Fibroblast of peridontal ligament (primary cell): Measurements from ENCODE around the gene GFER.
A peak's percentile ranks its signal among the peaks of the same experiment; 100 is the strongest.
"Not testable (repeated sequence)": the region's sequence is repeated elsewhere in the genome, so short reads cannot be mapped to it uniquely, and the experiment has no call there.

Experiments
- DNase-seq: peaks from one replicate; pipeline ENCODE4 v3.0.0-alpha.2; 2010; ENCODE audit errors: extremely low read depth

Gene GFER

DNA sequence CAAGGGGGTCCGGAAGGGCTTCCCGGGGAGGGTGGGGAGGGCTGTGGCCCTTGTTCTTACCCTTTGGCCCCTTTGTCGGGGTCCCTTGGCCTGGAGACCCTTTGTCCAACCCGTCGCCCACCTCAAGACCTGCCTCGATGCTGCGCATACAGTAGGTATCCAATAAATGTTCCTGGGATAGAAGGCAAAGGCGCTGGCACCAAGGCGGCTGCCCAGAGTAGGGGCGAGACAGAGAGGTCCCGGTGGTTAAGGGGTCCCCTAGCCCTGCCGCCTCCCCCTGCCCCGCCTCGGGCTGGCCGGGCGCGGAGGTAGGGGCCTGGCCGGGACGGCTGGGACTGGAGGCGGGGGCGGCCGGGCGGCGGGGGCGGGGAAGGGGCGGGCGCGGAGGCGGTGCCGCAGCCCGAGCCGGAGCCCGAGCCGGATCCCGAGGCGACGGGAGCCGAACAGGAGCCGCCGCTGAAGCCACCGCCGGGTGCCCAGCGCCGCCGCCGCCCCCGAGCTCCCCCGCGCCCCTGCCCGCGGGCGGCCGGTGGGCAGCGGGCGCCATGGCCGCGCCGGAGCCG, 42.5 kb downstream of the GFER start, which contains the start of gene NHERF2:
Gene NHERF2 (plus strand): TSS at position 442 of the 563 bp plus-strand sequence. CDS start 104 bp downstream, at position 546.
- DNase-seq: no peak

DNA sequence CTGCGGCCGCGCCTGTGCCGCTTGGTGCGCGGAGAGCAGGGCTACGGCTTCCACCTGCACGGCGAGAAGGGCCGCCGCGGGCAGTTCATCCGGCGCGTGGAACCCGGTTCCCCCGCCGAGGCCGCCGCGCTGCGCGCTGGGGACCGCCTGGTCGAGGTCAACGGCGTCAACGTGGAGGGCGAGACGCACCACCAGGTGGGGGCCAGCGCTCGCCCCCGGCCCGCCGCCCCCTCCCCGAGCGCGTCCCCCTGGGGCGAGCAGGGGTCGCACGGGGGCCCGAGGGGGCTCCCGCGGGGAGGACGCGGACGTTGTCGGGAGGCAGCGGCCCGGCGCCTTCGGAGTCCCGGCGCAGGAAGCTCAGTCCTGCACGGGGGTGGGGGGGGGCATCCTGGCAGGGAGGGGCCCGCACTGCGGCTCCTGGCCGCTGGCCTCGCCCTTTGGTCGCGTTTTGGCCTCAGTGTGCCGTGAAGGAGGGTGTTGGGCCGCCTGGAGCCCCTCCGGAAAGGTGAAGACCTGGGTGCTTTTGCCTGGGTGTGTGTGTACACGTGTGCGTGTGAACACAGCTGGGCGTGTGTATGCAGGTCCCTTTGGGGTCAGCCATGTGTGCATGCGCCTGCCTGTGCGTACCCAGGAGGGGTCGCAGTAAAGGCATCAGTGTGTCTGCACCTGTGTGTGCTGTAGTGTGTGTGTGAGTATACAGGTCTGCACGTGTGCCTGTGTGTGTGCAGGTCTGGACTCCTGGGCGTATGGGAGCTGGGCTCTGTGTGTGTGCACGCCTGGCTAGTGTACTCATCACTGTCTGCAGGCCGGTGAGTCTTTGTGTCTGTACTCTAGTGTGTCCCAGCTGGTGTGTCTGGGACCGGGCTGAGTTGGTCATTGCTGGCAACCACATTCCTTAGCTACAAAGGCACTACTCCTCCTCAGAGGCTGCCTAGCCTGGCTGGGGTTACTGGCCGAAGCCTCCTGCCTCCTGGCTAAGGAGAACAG, 43.3 kb downstream of the GFER start:
- DNase-seq: no peak

DNA sequence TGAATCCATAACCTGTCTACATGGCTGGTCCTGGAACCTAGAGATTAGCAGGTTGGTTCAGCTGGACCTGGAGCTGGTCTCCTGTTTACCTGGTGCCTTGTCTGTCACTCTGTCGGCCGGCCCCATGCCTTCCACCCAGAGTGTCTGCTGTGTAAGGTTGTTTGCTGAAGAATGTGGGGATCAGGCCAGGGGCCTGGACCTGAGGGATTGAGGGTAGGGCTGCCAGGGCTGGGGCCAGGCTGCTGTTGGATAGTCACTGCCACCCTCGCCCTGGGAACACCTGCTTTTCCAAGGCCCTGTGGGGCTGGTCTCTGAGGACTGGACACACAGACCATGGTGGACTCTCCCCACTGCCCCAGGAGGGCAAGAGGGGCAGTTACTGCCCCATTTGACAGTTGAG, 44.2 kb downstream of the GFER start:
- no peak for DNase-seq

DNA sequence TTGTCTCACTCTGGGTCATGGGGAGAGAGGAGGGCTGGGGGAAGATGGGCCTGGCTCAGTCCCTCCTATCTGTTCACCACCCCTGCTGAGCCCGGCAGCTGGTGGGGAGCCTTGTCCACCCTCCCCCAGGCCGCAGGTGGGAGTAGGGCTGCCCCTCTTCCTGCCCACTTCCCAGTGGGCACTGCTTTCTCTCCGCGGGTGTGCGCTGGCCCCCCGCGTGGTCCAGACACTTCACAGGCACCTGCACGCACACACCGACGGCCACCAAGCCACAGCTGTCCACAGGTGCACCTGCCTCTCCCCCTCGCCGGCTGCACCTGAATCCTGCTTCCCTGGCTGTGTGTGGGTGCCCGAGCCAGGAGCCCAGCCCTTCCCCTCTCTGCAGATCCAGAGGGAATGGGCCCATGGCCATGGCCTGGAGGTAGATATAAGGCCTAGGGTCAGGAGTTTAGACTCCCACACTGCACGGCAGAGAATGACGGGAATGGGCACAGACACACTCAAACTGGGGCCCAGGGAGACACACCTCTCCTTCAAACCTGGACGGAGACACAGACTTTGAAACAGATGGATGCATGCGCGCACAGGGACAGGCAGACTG, 44.7 kb downstream of the GFER start:
- no peak for DNase-seq

DNA sequence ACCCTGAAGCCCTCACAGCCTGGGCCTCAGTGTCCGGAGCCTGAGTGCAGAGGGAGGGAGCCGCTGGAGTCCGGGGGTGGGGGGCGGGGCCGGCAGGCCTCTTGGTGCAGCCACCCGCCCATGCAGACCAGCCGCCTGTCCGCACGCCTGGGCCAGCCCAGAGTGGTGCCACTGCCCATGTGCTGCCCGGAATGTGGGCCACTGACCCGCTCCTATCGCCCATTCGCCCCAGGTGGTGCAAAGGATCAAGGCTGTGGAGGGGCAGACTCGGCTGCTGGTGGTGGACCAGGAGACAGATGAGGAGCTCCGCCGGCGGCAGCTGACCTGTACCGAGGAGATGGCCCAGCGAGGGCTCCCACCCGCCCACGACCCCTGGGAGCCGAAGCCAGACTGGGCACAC, 45.4 kb downstream of the GFER start:
- DNase-seq: no peak

DNA sequence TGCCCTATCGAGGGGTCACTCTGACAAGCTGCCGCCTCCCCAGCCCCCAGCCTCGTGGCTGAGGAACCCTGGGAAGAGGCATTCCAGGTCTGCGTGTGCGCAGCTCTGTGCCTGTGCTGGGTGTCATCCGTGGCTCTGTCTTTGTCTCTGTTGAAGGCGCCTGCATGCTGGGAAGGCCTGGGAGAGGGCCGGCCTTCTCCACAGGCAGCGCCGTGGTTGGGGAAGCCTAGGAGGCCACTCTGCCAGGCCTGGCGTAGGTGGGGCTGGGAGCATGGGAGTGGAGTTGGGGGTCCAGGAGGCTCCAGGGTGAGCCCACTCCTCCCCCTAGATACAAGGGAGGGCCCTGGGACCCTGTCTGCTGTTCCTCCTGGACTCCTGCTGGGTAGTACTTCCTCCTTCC, 46.0 kb downstream of the GFER start:
- no peak for DNase-seq

DNA sequence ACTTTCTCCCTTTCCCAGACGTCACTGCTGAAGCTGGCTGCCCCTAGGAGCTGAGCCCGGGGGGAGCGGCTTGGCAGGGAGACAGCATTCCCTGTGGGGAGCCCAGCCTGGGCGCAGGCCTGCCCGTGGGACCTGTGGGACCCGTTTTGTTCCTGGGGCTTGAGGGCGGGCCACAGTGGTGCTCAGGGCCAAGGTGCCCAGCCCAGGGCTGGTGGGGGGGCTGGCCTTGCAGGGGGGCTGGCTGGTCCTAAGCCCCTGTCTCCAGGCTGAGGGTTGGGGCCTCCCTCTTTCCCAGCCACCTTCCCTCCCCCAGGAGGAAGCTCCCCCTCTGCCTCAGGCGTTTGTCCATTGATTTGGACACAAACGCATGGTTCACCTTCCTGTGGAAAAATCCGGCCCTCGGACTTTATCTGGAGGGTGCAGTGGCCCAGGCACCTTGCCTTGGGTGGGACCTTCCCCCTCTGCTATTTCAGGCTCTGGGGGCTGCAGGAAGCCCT, 47.1 kb downstream of the GFER start:
- DNase-seq: no peak

DNA sequence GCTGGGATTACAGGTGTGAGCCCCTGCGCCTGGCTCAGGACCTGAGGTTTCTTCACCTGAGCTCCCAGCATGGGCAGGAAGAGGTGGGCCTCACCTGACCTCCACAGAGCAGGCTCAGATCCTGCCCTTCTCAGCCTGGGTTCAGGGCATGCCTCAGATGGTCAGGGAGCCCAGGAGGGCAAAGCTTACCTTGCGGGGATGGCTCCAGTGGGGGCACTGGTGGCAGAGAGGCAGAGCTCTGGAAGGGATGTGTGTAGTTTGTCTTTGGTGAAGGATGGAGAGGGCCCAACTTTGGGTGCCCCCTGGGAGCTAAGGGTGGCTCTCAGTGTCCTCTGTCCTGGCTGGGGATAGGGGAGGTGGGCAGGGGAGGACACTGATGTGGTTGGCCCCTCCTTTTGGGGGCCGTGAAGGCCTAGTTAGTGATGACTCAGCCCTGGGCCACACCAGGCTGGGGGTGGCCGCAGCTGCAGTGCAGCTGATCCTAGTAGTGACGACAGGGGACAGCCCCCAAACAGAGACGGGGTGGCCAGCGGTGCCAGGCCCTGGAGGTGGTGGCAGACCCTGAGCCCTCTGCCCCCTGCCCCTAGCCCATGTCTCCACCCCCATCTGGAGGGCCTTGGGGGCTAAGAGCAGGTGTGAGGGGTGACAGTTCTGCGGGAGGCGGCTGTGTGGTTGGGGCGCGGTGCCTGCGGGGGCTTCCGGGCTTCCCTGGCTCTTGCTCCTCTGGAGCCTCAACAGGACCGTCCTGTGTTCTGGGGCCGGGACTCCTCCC, 48.5 kb downstream of the GFER start:
- DNase-seq: no peak

DNA sequence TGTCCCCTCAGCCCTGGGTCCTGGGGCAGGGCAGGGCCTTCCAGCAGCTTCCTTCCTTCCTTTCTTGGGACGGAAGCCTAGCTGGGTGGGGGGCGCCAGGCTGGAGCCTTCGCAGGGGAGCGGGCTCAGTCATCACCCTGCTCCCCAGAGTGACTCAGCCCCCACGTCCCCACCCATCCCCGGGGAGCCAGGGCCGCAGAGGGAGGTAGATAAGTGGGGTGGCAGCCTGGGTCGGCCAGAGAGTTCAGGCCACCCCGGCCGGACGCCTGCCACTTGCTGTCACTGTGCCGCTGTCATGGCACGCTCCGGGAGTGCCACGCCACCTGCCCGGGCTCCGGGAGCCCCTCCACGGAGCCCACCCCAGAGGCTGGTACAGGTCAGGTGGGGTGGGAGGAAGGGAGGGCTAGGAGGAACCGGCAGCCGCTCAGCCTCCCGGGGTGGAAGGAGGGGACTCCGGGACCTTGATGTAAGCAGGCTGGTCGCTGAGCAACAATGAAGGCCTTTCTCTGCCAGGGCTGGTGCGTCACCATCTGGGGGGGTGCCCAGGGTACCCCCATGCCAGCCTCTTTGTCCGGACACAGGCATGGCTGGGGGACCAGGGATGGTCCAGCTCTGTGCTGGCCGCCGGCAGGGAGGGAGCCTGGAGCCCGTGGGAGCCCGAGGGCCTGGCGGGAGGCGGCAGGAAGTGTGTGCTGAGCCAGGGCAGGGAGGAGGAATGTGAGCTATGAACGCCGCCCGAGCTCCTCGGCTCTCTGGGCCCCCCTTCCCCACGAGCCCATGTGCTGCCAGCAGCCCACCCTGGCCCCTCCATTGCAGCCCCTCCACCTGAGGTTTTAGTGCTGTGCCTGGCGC, 49.3 kb downstream of the GFER start:
- DNase-seq: peak; percentile 56

DNA sequence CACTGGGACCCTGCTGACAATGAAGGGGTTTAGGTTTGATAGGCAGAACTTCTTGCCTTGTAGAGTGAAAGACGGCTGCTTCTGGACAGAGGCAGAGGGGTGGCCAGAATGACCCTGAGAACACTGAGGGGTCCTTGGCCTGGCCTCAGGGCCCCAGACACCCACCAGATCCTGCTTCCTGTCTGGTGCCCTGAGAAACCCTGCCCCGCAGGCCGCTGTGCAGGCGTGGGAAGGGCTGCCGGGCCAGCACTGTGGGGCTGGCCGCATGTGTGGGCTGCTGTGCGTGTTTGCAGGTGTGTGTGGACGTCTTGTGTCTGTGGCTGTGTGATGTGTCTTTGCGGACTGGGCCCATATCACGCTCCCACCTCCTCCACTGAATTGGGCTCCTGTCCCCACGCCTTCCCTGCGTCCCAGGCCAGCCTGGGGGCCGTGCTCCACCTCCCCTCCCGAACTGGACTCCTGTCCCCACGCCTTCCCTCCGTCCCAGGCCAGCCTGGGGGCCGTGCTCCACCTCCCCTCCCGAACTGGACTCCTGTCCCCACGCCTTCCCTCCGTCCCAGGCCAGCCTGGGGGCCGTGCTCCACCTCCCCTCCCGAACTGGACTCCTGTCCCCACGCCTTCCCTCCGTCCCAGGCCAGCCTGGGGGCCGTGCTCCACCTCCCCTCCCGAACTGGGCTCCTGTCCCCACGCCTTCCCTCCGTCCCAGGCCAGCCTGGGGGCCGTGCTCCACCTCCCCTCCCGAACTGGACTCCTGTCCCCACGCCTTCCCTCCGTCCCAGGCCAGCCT, 50.1 kb downstream of the GFER start:
- not testable (repeated sequence) for DNase-seq

DNA sequence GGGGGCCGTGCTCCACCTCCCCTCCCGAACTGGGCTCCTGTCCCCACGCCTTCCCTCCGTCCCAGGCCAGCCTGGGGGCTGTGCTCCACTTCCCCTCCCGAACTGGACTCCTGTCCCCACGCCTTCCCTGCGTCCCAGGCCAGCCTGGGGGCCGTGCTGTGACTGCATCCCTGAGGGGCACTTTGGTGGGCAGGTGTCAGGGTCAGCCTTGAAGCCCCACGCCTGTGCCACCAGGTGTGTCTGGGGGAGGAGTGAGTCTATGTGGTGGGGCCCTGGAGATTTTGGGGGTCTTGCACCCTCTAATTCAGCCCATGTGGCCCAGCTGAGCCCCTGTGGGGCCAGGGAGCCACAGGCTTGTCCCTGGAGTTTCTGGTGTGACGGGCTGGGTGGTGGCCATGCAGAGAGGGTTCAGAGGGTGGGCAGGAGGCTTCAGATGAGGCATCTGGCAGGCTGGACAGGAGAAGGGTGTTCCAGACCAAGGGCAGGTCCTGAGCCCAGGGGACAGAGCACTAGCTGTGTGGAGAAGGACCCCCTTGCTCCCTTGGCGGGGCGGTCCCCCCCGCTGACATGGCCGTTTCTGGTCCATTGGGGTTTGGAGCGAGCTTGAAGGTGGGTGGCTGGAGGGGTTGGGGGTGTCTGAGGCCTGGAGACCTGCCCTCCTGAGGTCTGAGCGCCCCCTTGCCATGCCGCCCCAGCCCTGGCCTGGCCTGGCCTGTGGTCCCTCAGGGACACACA, 50.9 kb downstream of the GFER start:
- DNase-seq: no peak

DNA sequence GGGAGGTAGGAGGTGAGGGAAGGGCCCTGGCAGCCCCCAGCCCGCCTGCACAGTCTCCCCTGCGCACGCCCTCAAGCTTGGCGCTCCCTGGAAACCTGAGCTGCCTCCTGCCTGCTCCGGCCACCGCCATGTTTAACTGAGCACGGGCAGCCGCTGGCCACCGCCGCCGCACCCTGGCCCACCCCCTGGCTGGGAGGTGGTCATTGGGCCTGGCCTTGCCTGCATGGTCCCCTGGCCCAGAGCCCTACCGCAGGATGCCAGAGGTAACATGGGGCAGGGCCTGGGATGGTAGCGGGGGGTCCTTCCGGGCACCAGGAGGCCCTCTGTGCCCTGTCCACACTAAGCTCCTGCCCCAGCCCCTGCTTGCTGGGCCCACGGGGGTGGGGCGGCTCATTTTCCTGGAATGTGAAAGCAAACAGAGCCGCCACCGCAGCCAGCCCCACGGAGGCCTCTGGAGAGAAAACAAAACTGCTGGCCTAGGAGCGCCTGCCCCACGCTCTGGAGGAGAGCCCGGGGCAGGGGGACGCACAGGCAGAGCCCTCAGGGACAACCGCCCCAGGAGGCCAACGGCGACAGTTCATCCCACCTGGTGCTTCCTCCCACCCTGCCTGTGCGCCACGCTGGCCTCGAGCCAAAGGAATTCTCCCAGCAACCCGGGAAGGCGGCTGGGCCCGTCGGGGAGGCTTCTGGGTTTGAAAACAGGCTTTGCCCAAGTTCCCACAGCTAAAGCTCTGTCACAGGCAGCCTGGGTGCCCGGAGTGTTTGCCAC, 51.6 kb downstream of the GFER start:
- peak; percentile 82 for DNase-seq

DNA sequence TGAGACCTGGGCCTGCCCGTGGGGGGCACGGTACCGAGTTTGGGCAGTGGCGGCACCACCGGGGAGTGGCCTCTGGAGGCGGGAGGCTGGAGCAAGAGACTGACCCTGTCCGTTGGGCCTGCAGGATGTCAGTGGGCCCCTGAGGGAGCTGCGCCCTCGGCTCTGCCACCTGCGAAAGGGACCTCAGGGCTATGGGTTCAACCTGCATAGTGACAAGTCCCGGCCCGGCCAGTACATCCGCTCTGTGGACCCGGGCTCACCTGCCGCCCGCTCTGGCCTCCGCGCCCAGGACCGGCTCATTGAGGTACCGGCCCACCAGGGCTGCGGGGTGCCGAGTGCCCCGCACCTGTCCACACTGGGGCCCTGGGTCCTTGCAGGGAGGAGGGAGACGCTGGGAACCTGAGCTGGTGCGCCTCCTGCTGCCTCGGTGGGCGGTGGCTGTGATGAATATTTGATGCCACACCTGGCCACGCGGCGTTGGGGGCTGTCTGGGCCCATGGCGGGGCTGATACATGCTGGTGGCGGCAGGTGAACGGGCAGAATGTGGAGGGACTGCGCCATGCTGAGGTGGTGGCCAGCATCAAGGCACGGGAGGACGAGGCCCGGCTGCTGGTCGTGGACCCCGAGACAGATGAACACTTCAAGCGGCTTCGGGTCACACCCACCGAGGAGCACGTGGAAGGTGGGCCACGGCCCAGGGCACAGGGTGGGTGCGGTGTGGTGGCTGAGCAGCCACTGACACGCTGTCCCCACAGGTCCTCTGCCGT, 52.4 kb downstream of the GFER start:
- DNase-seq: no peak

DNA sequence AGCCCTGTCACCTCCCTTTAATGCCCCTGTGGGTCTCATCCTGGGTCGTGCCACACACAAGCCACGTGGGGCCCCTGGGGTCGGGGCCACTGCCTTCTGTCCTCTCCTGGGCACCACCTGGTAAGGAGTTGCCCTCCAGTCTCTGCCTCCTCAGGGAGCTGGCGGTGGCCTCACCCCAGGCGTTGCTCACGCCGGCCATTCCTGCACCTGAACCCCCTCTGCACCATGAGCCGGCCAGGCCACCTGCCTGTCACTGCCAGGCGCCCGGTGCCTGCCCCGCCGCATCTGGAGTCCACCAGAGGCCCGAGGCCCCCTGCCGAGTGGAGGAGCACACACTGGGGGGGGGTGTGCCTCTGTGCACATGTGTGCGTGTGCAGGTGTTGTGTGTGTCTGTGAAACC, 53.1 kb downstream of the GFER start:
- no peak for DNase-seq
